SKM-1 treated with dmso at 0.1 percent for 144 hours (cell line): ENCODE measurements around the gene TBC1D9.

Source experiments
- DNase-seq: peaks from one replicate; lab custom pipeline; 2025; ENCODE audit not compliant: unreplicated experiment; lab: John Stamatoyannopoulos, UW

Gene TBC1D9

GRCh38 chr4:140725556-140725955 lies 30.6 kb downstream of the TBC1D9 start:
- DNase-seq, result no peak

- no peak for DNase-seq
Measured at GRCh38 chr4:140724760-140725159, 31.4 kb downstream of the TBC1D9 start.

- DNase-seq, result no peak
Measured at GRCh38 chr4:140720387-140721304, 35.5 kb downstream of the TBC1D9 start.

GRCh38 chr4:140719686-140720085 lies 36.5 kb downstream of the TBC1D9 start:
- no peak for DNase-seq

GRCh38 chr4:140719022-140719421 lies 37.2 kb downstream of the TBC1D9 start:
- no peak for DNase-seq

- DNase-seq, result no peak
Measured at GRCh38 chr4:140718241-140718952, 37.8 kb downstream of the TBC1D9 start.

- no peak for DNase-seq
Measured at GRCh38 chr4:140717313-140717712, 38.9 kb downstream of the TBC1D9 start.

- DNase-seq, result no peak
Measured at GRCh38 chr4:140715119-140715518, 41.1 kb downstream of the TBC1D9 start.

GRCh38 chr4:140711910-140712309 lies 44.3 kb downstream of the TBC1D9 start:
- peak; percentile 61 for DNase-seq

- no peak for DNase-seq
Measured at GRCh38 chr4:140710908-140711622, 45.1 kb downstream of the TBC1D9 start.

GRCh38 chr4:140707325-140707724 lies 48.9 kb downstream of the TBC1D9 start:
- no peak for DNase-seq

GRCh38 chr4:140706665-140707064 lies 49.5 kb downstream of the TBC1D9 start:
- no peak for DNase-seq

- DNase-seq, result no peak
Measured at GRCh38 chr4:140706276-140706625, 49.9 kb downstream of the TBC1D9 start.

- DNase-seq, result no peak
Measured at GRCh38 chr4:140705625-140706275, 50.4 kb downstream of the TBC1D9 start.

GRCh38 chr4:140704964-140705363 lies 51.2 kb downstream of the TBC1D9 start:
- DNase-seq, result no peak

- no peak for DNase-seq
Measured at GRCh38 chr4:140704392-140704960, 51.7 kb downstream of the TBC1D9 start.

- no peak for DNase-seq
Measured at GRCh38 chr4:140703463-140703862, 52.7 kb downstream of the TBC1D9 start.

- no peak for DNase-seq
Measured at GRCh38 chr4:140702096-140702757, 54.0 kb downstream of the TBC1D9 start.

- no peak for DNase-seq
Measured at GRCh38 chr4:140701071-140701470, 55.1 kb downstream of the TBC1D9 start.
